ENCODE data around the gene SLC25A38. TPM values are rescaled to one million over a fixed set of nuclear protein-coding genes. Genes with fewer than 3 reads are reported as not detected.

SLC25A38 gene
- total RNA-seq, 2 donors from 2014 or later = 39.9 to 55.4 TPM

DNA sequence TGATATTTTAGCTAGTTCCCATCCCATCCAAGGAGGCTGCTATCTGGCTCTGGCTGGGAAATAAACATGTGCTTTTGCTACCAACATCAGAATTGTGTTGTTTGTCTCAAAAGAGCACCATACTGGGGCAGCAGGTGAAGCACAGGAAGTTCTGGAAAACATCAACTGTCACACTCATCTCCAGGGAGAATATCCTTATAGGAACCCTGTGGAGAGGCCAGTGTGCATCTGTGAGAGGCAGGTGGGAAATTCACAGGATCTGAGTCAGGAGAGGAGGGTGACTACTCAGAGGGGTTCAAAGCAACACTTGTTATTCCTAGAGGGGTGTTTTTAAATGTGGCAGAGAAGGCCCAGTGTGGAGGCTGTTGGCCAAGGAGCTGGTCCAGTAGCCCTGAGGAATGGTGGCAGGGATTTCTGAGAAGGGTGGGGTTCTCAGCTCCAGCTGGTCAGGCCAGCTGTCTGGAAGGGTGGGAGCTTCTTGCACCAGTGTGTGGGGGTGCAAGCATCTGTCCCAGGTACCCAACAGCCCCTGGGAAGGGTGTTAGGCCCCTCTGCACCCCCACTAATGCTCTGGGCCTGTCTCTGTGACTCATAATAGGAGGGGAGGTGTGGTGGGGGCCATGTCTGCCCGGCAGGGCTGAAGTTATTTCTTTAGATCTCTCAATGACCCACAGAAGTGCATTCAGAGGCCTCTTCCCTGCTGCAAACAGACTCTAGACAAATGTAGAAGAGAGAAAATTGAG is 52.0 kb downstream of the SLC25A38 start:
- DNase-seq = no peak
- H3K4me1 Mint-ChIP-seq = peaks cover 3% of the 10 kb centered on the region
- ATAC-seq = no peak
- peaks cover 16% of the 10 kb centered on the region for H3K27me3 Mint-ChIP-seq
- H3K4me3 Mint-ChIP-seq = no peak overlapping the region
- H3K9me3 ChIP-seq (ENCODE audit: control insufficient read depth, low read length, poor library complexity, severe bottlenecking) = no peaks in the 10 kb centered on the region
- peaks cover 6% of the 10 kb centered on the region for H3K36me3 Mint-ChIP-seq (ENCODE audit: low read depth)
- H3K27ac Mint-ChIP-seq = no peak overlapping the region

DNA sequence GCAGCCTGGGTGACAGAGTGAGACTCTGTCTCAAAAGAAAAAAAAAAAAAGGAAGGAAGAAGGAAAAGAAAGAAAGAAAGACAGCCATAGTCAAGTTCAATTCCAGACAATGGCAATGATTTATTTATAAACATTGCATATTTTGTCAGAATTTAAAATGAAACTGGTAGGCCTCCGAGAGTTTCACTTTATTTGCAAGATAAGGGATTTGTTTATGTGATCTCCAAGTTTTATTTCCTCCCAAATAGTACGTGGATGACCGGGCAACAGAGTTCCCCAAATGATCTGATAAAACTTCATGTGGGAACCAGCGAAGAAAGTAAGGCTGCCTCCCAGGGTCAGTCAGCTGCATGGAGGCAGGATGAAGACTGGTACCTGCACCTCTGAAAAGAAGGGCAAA is 55.7 kb downstream of the SLC25A38 start:
- H3K27ac Mint-ChIP-seq = no peak overlapping the region
- no peaks in the 10 kb centered on the region for H3K27me3 Mint-ChIP-seq
- ATAC-seq = no peak
- H3K36me3 Mint-ChIP-seq (ENCODE audit: low read depth) = no peaks in the 10 kb centered on the region
- peaks cover 3% of the 10 kb centered on the region for H3K4me1 Mint-ChIP-seq
- DNase-seq = no peak
- no peak overlapping the region for H3K4me3 Mint-ChIP-seq
- no peaks in the 10 kb centered on the region for H3K9me3 ChIP-seq (ENCODE audit: control insufficient read depth, low read length, poor library complexity, severe bottlenecking)

DNA sequence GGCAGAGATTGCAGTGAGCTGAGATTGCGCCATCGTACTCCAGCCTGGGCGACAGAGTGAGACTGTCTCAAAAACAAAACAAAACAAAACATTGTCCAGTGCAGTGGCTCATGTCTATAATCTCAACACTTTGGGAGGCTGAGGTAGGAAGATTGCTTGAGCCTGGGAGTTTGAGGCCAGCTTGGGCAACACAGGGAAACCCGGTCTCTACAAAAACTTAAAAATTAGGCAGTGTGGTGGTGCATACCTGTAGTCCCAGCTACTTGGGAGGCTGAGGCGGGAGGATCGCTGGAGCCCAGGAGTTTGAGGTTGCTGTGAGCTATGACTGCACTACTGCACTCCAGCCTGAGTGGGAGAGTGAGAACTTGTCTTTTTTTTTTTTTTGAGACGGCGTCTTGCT is 57.1 kb downstream of the SLC25A38 start:
- H3K4me3 Mint-ChIP-seq = no peak overlapping the region
- no peaks in the 10 kb centered on the region for H3K4me1 Mint-ChIP-seq
- H3K27ac Mint-ChIP-seq = no peak overlapping the region
- ATAC-seq (no peak), DNase-seq (no peak)
- no peaks in the 10 kb centered on the region for H3K9me3 ChIP-seq (ENCODE audit: control insufficient read depth, low read length, poor library complexity, severe bottlenecking)
- H3K36me3 Mint-ChIP-seq (ENCODE audit: low read depth) = no peaks in the 10 kb centered on the region
- H3K27me3 Mint-ChIP-seq = peaks cover 7% of the 10 kb centered on the region

DNA sequence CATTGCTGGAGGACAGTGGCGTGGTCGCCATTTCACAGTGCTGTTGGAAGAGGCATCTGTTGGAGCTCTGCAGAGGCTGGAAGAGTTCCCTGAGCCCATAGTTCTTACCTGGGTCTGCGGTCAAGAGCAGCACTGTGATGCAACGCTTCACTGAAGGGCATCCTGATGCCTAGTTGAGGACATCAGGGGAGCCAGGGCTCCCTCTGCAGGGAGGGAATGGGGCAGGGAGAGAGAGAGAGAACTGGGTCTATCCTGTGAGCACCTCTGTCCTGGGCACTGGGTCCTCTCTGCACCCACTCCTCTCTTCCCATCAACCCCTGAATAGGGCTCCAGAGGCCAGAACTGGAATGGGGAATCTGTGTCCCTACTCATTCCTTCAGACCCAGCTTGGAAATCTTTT is 60.4 kb downstream of the SLC25A38 start:
- ATAC-seq = no peak
- H3K36me3 Mint-ChIP-seq (ENCODE audit: low read depth) = no peaks in the 10 kb centered on the region
- H3K4me3 Mint-ChIP-seq = no peak overlapping the region
- H3K9me3 ChIP-seq (ENCODE audit: control insufficient read depth, low read length, poor library complexity, severe bottlenecking) = no peaks in the 10 kb centered on the region
- peaks cover 16% of the 10 kb centered on the region for H3K27me3 Mint-ChIP-seq
- peaks cover 4% of the 10 kb centered on the region for H3K4me1 Mint-ChIP-seq
- no peak for DNase-seq
- H3K27ac Mint-ChIP-seq = no peak overlapping the region

DNA sequence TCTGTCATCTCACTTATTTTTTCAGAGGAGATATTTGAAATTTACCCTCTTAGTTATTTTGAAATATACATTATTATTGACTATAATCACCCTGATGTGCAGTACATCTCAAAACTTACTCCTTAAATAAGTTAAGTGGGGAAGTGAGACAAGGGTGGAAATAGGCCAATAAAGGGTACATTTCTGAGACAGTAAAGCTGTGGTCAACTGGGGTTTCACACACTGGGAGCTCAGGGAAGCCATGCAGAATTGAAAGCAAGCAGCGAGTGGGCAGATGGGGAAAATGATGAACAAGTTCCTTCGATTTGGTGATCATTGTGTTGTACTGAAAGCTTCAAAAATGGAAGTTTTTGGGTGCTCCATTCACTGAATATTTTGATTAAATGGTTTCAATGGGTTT is 62.8 kb downstream of the SLC25A38 start:
- H3K27ac Mint-ChIP-seq = no peak overlapping the region
- peaks cover 4% of the 10 kb centered on the region for H3K4me1 Mint-ChIP-seq
- DNase-seq (no peak), ATAC-seq (no peak)
- H3K4me3 Mint-ChIP-seq = no peak overlapping the region
- H3K36me3 Mint-ChIP-seq (ENCODE audit: low read depth) = no peaks in the 10 kb centered on the region
- H3K9me3 ChIP-seq (ENCODE audit: control insufficient read depth, low read length, poor library complexity, severe bottlenecking) = no peaks in the 10 kb centered on the region
- peaks cover 17% of the 10 kb centered on the region for H3K27me3 Mint-ChIP-seq

DNA sequence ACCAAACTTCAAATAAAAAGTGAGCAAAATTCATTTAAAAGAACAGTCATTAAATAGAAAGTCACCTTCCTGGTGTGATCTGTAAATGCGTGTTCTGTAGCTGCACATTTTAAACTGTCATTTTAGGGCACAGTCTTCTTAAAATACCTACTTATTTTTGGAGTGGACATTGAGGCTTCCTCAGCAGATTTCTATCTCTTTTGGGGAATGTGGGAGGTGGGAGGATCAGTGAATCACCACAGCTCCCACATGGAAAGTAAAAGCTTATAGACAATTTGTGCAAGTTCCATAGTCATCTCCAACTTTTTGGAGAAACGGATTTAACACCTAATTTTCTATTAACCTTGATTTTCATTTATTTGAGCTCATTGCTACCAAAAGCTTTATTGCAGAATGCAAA is 63.3 kb downstream of the SLC25A38 start:
- H3K4me1 Mint-ChIP-seq = peaks cover 4% of the 10 kb centered on the region
- no peaks in the 10 kb centered on the region for H3K9me3 ChIP-seq (ENCODE audit: control insufficient read depth, low read length, poor library complexity, severe bottlenecking)
- H3K27ac Mint-ChIP-seq = no peak overlapping the region
- H3K4me3 Mint-ChIP-seq = no peak overlapping the region
- no peaks in the 10 kb centered on the region for H3K36me3 Mint-ChIP-seq (ENCODE audit: low read depth)
- H3K27me3 Mint-ChIP-seq = peaks cover 17% of the 10 kb centered on the region
- ATAC-seq = no peak
- DNase-seq = no peak

Other genes starting within 250 kb of the SLC25A38 start
- gene CSRNP1, start 229.8 kb upstream of the SLC25A38 start, total RNA-seq = 100 to 1,000 TPM; 356 to 408 TPM
- not detected for gene XIRP1, start 190.8 kb upstream of the SLC25A38 start, total RNA-seq
- 1 to 10 TPM in 1 of 2 donors, under 1 TPM in 1; 0.65 to 3.1 TPM for gene CX3CR1, start 103.3 kb upstream of the SLC25A38 start, total RNA-seq
- gene CCR8, start 53.7 kb upstream of the SLC25A38 start, total RNA-seq = 1 to 10 TPM; 2.5 to 9.0 TPM
- gene RPSA, start 23.4 kb downstream of the SLC25A38 start, total RNA-seq = 1,000 to 10,000 TPM; 1,939 to 2,030 TPM
- gene MOBP, start 84.3 kb downstream of the SLC25A38 start, total RNA-seq = not detected

Data from T-helper 17 cell (primary cell).